Measurements from ENCODE around the gene ELP5.

DNA sequence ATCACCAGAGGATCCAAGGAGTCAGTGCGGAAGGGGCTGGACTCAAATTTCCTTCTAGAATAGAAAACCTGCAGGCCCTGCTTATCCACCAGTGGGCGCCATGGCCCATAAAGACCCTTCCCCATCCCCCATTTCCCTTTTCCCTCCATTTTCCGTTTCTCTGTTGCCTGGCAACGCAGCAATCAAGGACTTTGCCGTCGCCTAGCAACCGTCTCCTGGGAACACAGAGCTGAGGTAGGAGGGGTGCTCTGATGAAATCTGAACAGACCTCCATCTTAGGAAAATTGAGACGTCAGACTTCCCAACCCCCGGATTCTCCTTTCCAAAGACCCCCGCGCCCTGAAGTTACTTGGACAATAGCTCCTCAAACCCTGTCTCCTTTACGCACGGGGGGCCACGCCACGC is 38.1 kb upstream of the ELP5 start:
- TF ChIP-seq CSDC2 (CRISPR knock-in tag; IDR thresholded peaks at IDR 0.05) (no peak), TCF4 (CRISPR knock-in tag; IDR thresholded peaks at IDR 0.05; ENCODE audit: borderline replicate concordance) (no peak), ZNF70 (CRISPR knock-in tag; IDR thresholded peaks at IDR 0.05) (no peak), ZFP3 (CRISPR knock-in tag; IDR thresholded peaks at IDR 0.05) (no peak), ZNF565 (CRISPR knock-in tag; conservative IDR thresholded peaks at IDR 0.05; ENCODE audit: low read depth) (no peak), ARNTL (CRISPR knock-in tag; IDR thresholded peaks at IDR 0.05; ENCODE audit: borderline replicate concordance, low read depth) (no peak), PPARA (CRISPR knock-in tag; IDR thresholded peaks at IDR 0.05; ENCODE audit: borderline replicate concordance) (no peak), ZFP30 (CRISPR knock-in tag; IDR thresholded peaks at IDR 0.05) (no peak), SNAI2 (CRISPR knock-in tag; IDR thresholded peaks at IDR 0.05) (no peak), RARB (CRISPR knock-in tag; IDR thresholded peaks at IDR 0.05) (no peak)
- TF ChIP-seq, protein P1, sequence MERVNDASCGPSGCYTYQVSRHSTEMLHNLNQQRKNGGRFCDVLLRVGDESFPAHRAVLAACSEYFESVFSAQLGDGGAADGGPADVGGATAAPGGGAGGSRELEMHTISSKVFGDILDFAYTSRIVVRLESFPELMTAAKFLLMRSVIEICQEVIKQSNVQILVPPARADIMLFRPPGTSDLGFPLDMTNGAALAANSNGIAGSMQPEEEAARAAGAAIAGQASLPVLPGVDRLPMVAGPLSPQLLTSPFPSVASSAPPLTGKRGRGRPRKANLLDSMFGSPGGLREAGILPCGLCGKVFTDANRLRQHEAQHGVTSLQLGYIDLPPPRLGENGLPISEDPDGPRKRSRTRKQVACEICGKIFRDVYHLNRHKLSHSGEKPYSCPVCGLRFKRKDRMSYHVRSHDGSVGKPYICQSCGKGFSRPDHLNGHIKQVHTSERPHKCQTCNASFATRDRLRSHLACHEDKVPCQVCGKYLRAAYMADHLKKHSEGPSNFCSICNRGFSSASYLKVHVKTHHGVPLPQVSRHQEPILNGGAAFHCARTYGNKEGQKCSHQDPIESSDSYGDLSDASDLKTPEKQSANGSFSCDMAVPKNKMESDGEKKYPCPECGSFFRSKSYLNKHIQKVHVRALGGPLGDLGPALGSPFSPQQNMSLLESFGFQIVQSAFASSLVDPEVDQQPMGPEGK (CRISPR knock-in tag; IDR thresholded peaks at IDR 0.05; ENCODE audit: borderline replicate concordance): no peak
- TF ChIP-seq, protein P2, sequence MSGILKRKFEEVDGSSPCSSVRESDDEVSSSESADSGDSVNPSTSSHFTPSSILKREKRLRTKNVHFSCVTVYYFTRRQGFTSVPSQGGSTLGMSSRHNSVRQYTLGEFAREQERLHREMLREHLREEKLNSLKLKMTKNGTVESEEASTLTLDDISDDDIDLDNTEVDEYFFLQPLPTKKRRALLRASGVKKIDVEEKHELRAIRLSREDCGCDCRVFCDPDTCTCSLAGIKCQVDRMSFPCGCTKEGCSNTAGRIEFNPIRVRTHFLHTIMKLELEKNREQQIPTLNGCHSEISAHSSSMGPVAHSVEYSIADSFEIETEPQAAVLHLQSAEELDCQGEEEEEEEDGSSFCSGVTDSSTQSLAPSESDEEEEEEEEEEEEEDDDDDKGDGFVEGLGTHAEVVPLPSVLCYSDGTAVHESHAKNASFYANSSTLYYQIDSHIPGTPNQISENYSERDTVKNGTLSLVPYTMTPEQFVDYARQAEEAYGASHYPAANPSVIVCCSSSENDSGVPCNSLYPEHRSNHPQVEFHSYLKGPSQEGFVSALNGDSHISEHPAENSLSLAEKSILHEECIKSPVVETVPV (CRISPR knock-in tag; IDR thresholded peaks at IDR 0.05): no peak

Measured in SK-N-SH treated with all-trans-retinoic acid at 6 μM for 48 hours (cell line).